B cell (primary cell): ENCODE results near the gene SDC4. TPM values are rescaled to one million over a fixed set of nuclear protein-coding genes. Genes with fewer than 3 reads are reported as not detected.

Experiments
- ATAC-seq: fragments of 200-7000 bp; cut with Tn5 transposase; one replicate; pipeline ENCODE4 v1.10.0; 2021; ENCODE audit warnings: low read depth, mild to moderate bottlenecking, moderate number of reproducible peaks, moderate library complexity
- CTCF ChIA-PET: fragments of 350-600 bp; sonication (Branson Sonifier 250); formaldehyde crosslinking; loops from one replicate; lab custom pipeline; 2021; ENCODE audit warnings: antibody characterized with exemption, inconsistent platforms; lab: Charles Lee
- POLR2A ChIA-PET: fragments of 350-600 bp; sonication (Branson Sonifier 250); formaldehyde crosslinking; loops from one replicate; lab custom pipeline; 2021; ENCODE audit warnings: antibody characterized with exemption; lab: Charles Lee
- DNase-seq: peaks from one replicate; pipeline ENCODE4 v3.0.0; 2013
- H2AFZ ChIP-seq: 2 replicates; pipeline ENCODE4 v1.6.1; 2012; ENCODE audit warnings: mild to moderate bottlenecking, low read depth, low read length; ENCODE audit not compliant: insufficient read depth, poor library complexity, severe bottlenecking
- H3K27ac ChIP-seq, 2 donors: 1 replicate in 1 of 2; 2 replicates in 1 of 2; pipeline ENCODE4 v1.5.1; 2012 to 2013; ENCODE audit warnings: low read length in 2 of 2, mild to moderate bottlenecking in 2 of 2, moderate library complexity in 1 of 2
- H3K27me3 ChIP-seq, 4 experiments: fragments of 200-600 bp in 1 of 4; sonication (generic) in 1 of 4; replicated peaks in 1 of 4; 1 replicate in 2 of 4; 2 replicates in 2 of 4; pipeline versions ENCODE4 v1.6.1 to v1.7.0; 2013 to 2016; ENCODE audit warnings: low read length in 3 of 4, mild to moderate bottlenecking in 2 of 4, mixed read lengths in 1 of 4, moderate library complexity in 1 of 4; ENCODE audit not compliant: insufficient read depth in 4 of 4, control insufficient read depth in 3 of 4; ENCODE audit errors: control extremely low read depth in 1 of 4
- H3K36me3 ChIP-seq, 2 experiments: replicated peaks in 1 of 2; 1 replicate in 1 of 2; 2 replicates in 1 of 2; pipeline versions ENCODE4 v1.6.1 to v1.7.1; 2013; ENCODE audit warnings: low read length in 1 of 2; ENCODE audit not compliant: insufficient read depth in 2 of 2, control insufficient read depth in 1 of 2; ENCODE audit errors: control extremely low read depth in 1 of 2, extremely low read depth in 1 of 2
- H3K4me1 ChIP-seq, 2 donors: fragments of 200-600 bp in 1 of 2; sonication (generic) in 1 of 2; 1 replicate in 1 of 2; 2 replicates in 1 of 2; pipeline versions ENCODE4 v1.5.1 to v1.6.1; 2013 to 2017; ENCODE audit warnings: low read length in 2 of 2; ENCODE audit not compliant: control insufficient read depth in 2 of 2, insufficient read depth in 2 of 2
- H3K4me2 ChIP-seq: replicated peaks from 2 replicates; pipeline ENCODE3; 2012; ENCODE audit warnings: mild to moderate bottlenecking, low read depth, low read length; ENCODE audit not compliant: poor library complexity, severe bottlenecking
- H3K4me3 ChIP-seq, 5 experiments: fragments of 200-600 bp in 1 of 5; sonication (generic) in 1 of 5; 1 replicate in 3 of 5; 2 replicates in 2 of 5; pipeline versions ENCODE4 v1.5.1 to v1.7.0; 2011 to 2016; ENCODE audit warnings: low read length in 4 of 5, mild to moderate bottlenecking in 4 of 5, low read depth in 2 of 5, control low read depth in 1 of 5, moderate library complexity in 1 of 5; ENCODE audit not compliant: insufficient read depth in 1 of 5; ENCODE audit errors: control extremely low read depth in 1 of 5, extremely low read depth in 1 of 5
- H3K79me2 ChIP-seq: fragments of 200-600 bp; sonication (generic); one replicate; pipeline ENCODE4 v1.6.0; 2016; ENCODE audit warnings: low read length; ENCODE audit not compliant: control insufficient read depth, insufficient read depth
- H3K9ac ChIP-seq: fragments of 200-600 bp; sonication (generic); 2 replicates; pipeline ENCODE4 v1.6.1; 2017; ENCODE audit warnings: mild to moderate bottlenecking, low read length, moderate library complexity
- H3K9me3 ChIP-seq, 3 donors: one replicate each; pipeline versions ENCODE4 v1.6.1 to v1.7.1; 2013; ENCODE audit warnings: low read length in 2 of 3; ENCODE audit not compliant: control insufficient read depth in 2 of 3, insufficient read depth in 1 of 3; ENCODE audit errors: control extremely low read depth in 1 of 3
- H4K20me1 ChIP-seq: 2 replicates; pipeline ENCODE4 v1.6.0; 2012; ENCODE audit warnings: mild to moderate bottlenecking, low read length; ENCODE audit not compliant: insufficient read depth, control insufficient read depth, poor library complexity, severe bottlenecking
- H3K27ac Mint-ChIP-seq: one replicate; pipeline ENCODE4 v1.8.0; 2021; ENCODE audit warnings: mixed read lengths
- H3K27me3 Mint-ChIP-seq: one replicate; pipeline ENCODE4 v1.8.0; 2021; ENCODE audit warnings: mixed read lengths
- H3K4me1 Mint-ChIP-seq: one replicate; pipeline ENCODE4 v1.8.0; 2021; ENCODE audit warnings: mixed read lengths
- H3K4me3 Mint-ChIP-seq: one replicate; pipeline ENCODE4 v1.8.0; 2021; ENCODE audit warnings: mixed read lengths
- H3K9me3 Mint-ChIP-seq: one replicate; pipeline ENCODE4 v1.8.0; 2022; ENCODE audit warnings: mixed read lengths; ENCODE audit not compliant: insufficient read depth
- CTCF ChIP-seq: fragments of 200-600 bp; IDR thresholded peaks from one replicate; pipeline ENCODE4 v1.8.0; 2022; ENCODE audit warnings: antibody characterized with exemption, mild to moderate bottlenecking
- EZH2 ChIP-seq: IDR thresholded peaks from 2 replicates; pipeline ENCODE4 v1.6.1; 2012; ENCODE audit warnings: borderline replicate concordance, low read depth, mild to moderate bottlenecking, moderate library complexity, low read length; ENCODE audit not compliant: insufficient read depth, poor library complexity, severe bottlenecking
- WGBS: methylation state at CpG from one replicate; pipeline ENCODE4 v1.1.5; 2013; ENCODE audit warnings: missing lambda C conversion rate; ENCODE audit not compliant: insufficient coverage; 5-methylcytosine and 5-hydroxymethylcytosine counted together
- intact Hi-C: fragments of 100-400 bp; cut with micrococcal nuclease; formaldehyde crosslinking; loops from one replicate; pipeline ENCODE4 v1.10.0; 2022
- polyA plus RNA-seq: library from polyadenylated mRNA; depleted of rRNA; stranded (reverse); fragments of >200 nt; gene quantifications from 2 replicates; pipeline ENCODE4 v1.2.3, GENCODE V29; 2012
- total RNA-seq, 2 donors: library from RNA; stranded (reverse); fragments of 120-200 nt in 1 of 2; gene quantifications; 1 replicate in 1 of 2; 2 replicates in 1 of 2; pipeline versions ENCODE4 v1.2.3 to v1.2.4, GENCODE V29; 2013 to 2022

Gene SDC4
- total and polyA plus RNA-seq, 2 donors (not counting 1 experiment from before 2014, with no cell fraction given) = 0.04 TPM; not detected in 1

- ChIA-PET CTCF (interaction anchor here (1.0 to 2.1 kb wide), 5 partner anchors 17 to 459 kb away, joined by 3 to 13 read pairs (median 3); no protein-coding TSS in a partner anchor), POLR2A (no interaction called here)
- H3K9me3 ChIP-seq = peaks cover 0 to 12% (median 0%) of the 10 kb centered on the region in 3 donors
- H3K4me2 ChIP-seq = peak overlapping the region; percentile 42
- no peaks in the 10 kb centered on the region for H3K79me2 ChIP-seq
- H4K20me1 ChIP-seq = no peaks in the 10 kb centered on the region
- no peak overlapping the region for H3K27ac ChIP-seq
- no peak overlapping the region for H3K4me3 Mint-ChIP-seq
- ATAC-seq = no peak
- peaks cover 0 to 57% (median 18%) of the 10 kb centered on the region in 4 experiments for H3K27me3 ChIP-seq
- H3K9ac ChIP-seq = no peak overlapping the region
- WGBS = 90% methylated on average over 2 of the region's 4 CpGs
- H3K27me3 Mint-ChIP-seq = peaks cover 46% of the 10 kb centered on the region
- no peaks in the 10 kb centered on the region for H3K9me3 Mint-ChIP-seq
- no peak overlapping the region for H3K4me3 ChIP-seq
- H3K4me1 ChIP-seq = peaks cover 40 to 42% of the 10 kb centered on the region in 2 donors
- DNase-seq = no peak
- peaks cover 24% of the 10 kb centered on the region for H3K4me1 Mint-ChIP-seq
- no peak overlapping the region for H2AFZ ChIP-seq
- no peaks in the 10 kb centered on the region for H3K36me3 ChIP-seq
- TF ChIP-seq CTCF = no peak
- no peak for TF ChIP-seq EZH2
- intact Hi-C loops = no loop called here
- H3K27ac Mint-ChIP-seq = no peak overlapping the region
Observed at GRCh38 chr20:45315672-45316071, 32.6 kb downstream of the SDC4 start.

GRCh38 chr20:45313943-45314342, 34.3 kb downstream of the SDC4 start:
- 87% methylated on average over 8 of the region's 11 CpGs for WGBS
- ChIA-PET CTCF (interaction anchor here (0.5 to 2.1 kb wide), 5 partner anchors 9 to 457 kb away, joined by 3 to 10 read pairs (median 7); no protein-coding TSS in a partner anchor), POLR2A (interaction anchor here (0.6 kb wide), 1 partner anchor 404 kb away, joined by 4 read pairs; the partner anchor contains the start of gene PABPC1L)
- Histone ChIP-seq H3K4me2 (no peak overlapping the region), H4K20me1 (no peaks in the 10 kb centered on the region), H3K4me3 (no peak overlapping the region), H3K27me3 (peaks cover 0 to 57% (median 18%) of the 10 kb centered on the region in 4 experiments), H3K9ac (no peak overlapping the region), H3K27ac (no peak overlapping the region), H3K36me3 (no peaks in the 10 kb centered on the region), H2AFZ (no peak overlapping the region), H3K9me3 (peaks cover 0 to 12% (median 0%) of the 10 kb centered on the region in 3 donors), H3K79me2 (no peaks in the 10 kb centered on the region), H3K4me1 (peaks cover 25% of the 10 kb centered on the region in 2 donors)
- no peak for DNase-seq
- ATAC-seq = no peak
- Mint-ChIP-seq H3K4me1 (peaks cover 17% of the 10 kb centered on the region), H3K4me3 (no peak overlapping the region), H3K27me3 (peaks cover 61% of the 10 kb centered on the region), H3K27ac (no peak overlapping the region), H3K9me3 (no peaks in the 10 kb centered on the region)
- TF ChIP-seq EZH2 = no peak
- no peak for TF ChIP-seq CTCF
- intact Hi-C loops = no loop called here
